H9 (cell line): ENCODE data around the gene EPHA1. TPM values are rescaled to one million over a fixed set of nuclear protein-coding genes. Genes with fewer than 3 reads are reported as not detected.

ENCODE experiments used
- DNase-seq: peaks from one replicate; pipeline ENCODE4 v3.0.0-alpha.2; 2017
- H2AFZ ChIP-seq: one replicate; pipeline ENCODE4 v1.6.1; 2013; ENCODE audit warnings: mild to moderate bottlenecking, low read length, control low read depth, moderate library complexity
- H2AK5ac ChIP-seq: 2 replicates; pipeline ENCODE4 v1.6.1; 2013; ENCODE audit warnings: low read length, control low read depth, mixed read lengths; ENCODE audit not compliant: insufficient read length
- H2BK120ac ChIP-seq: one replicate; pipeline ENCODE4 v1.6.1; 2013; ENCODE audit warnings: low read depth, mild to moderate bottlenecking, low read length, control low read depth, inconsistent platforms; ENCODE audit not compliant: poor library complexity, severe bottlenecking
- H2BK12ac ChIP-seq: 2 replicates; pipeline ENCODE4 v1.6.1; 2013; ENCODE audit warnings: low read length, control low read depth, mixed read lengths, low read depth; ENCODE audit not compliant: insufficient read length
- H2BK15ac ChIP-seq: 2 replicates; pipeline ENCODE4 v1.6.1; 2013; ENCODE audit warnings: low read depth, low read length, control low read depth
- H2BK20ac ChIP-seq: one replicate; pipeline ENCODE4 v1.6.1; 2013; ENCODE audit warnings: low read depth, mild to moderate bottlenecking, low read length, control low read depth, inconsistent platforms; ENCODE audit not compliant: poor library complexity, severe bottlenecking
- H2BK5ac ChIP-seq: 2 replicates; pipeline ENCODE4 v1.6.1; 2013; ENCODE audit warnings: low read length, control low read depth, mixed read lengths; ENCODE audit not compliant: insufficient read length
- H3K14ac ChIP-seq: 2 replicates; pipeline ENCODE4 v1.6.1; 2013; ENCODE audit warnings: low read length, control low read depth; ENCODE audit not compliant: insufficient read depth
- H3K18ac ChIP-seq: 2 replicates; pipeline ENCODE4 v1.6.1; 2013; ENCODE audit warnings: low read depth, mild to moderate bottlenecking, mixed read lengths, low read length, control low read depth; ENCODE audit not compliant: insufficient read length
- H3K23ac ChIP-seq: 2 replicates; pipeline ENCODE4 v1.6.1; 2013; ENCODE audit warnings: low read length, control low read depth, mixed read lengths, low read depth; ENCODE audit not compliant: insufficient read length
- H3K23me2 ChIP-seq: 2 replicates; pipeline ENCODE4 v1.6.1; 2013; ENCODE audit warnings: low read depth, mild to moderate bottlenecking, mixed read lengths, low read length, control low read depth; ENCODE audit not compliant: insufficient read length, poor library complexity, severe bottlenecking
- H3K27ac ChIP-seq: 2 replicates; pipeline ENCODE4 v1.5.1; 2013; ENCODE audit warnings: low read length, control low read depth, mixed read lengths, low read depth; ENCODE audit not compliant: insufficient read length
- H3K27me3 ChIP-seq: 2 replicates; pipeline ENCODE4 v1.6.1; 2013; ENCODE audit warnings: low read length, control low read depth, inconsistent platforms; ENCODE audit not compliant: insufficient read depth
- H3K4ac ChIP-seq: 2 replicates; pipeline ENCODE4 v1.6.1; 2013; ENCODE audit warnings: low read depth, mild to moderate bottlenecking, control low read depth, inconsistent platforms, low read length, moderate library complexity
- H3K4me1 ChIP-seq: 2 replicates; pipeline ENCODE4 v1.6.1; 2013; ENCODE audit warnings: low read length, control low read depth, inconsistent platforms; ENCODE audit not compliant: insufficient read depth
- H3K4me2 ChIP-seq: 2 replicates; pipeline ENCODE4 v1.6.1; 2013; ENCODE audit warnings: low read length, control low read depth, mixed read lengths; ENCODE audit not compliant: insufficient read length, insufficient read depth
- H3K56ac ChIP-seq: 2 replicates; pipeline ENCODE4 v1.6.1; 2013; ENCODE audit warnings: low read depth, mild to moderate bottlenecking, mixed read lengths, low read length, control low read depth; ENCODE audit not compliant: insufficient read length
- H3K79me1 ChIP-seq: 2 replicates; pipeline ENCODE4 v1.6.1; 2013; ENCODE audit warnings: low read depth, mild to moderate bottlenecking, moderate library complexity, low read length, control low read depth, inconsistent platforms; ENCODE audit not compliant: insufficient read depth, poor library complexity, severe bottlenecking
- H3K79me2 ChIP-seq: 2 replicates; pipeline ENCODE4 v1.6.1; 2013; ENCODE audit warnings: low read length, control low read depth, inconsistent platforms; ENCODE audit not compliant: insufficient read depth
- H3K9ac ChIP-seq: 2 replicates; pipeline ENCODE4 v1.6.1; 2013; ENCODE audit warnings: low read length, control low read depth, mixed read lengths; ENCODE audit not compliant: insufficient read length; ENCODE audit errors: extremely low read depth
- H3K9me3 ChIP-seq: one replicate; pipeline ENCODE4 v1.6.1; 2013; ENCODE audit warnings: low read depth, low read length, inconsistent platforms; ENCODE audit not compliant: control insufficient read depth
- H3T11ph ChIP-seq: one replicate; pipeline ENCODE4 v1.6.1; 2013; ENCODE audit warnings: mild to moderate bottlenecking, low read length, control low read depth, inconsistent platforms
- H4K20me1 ChIP-seq: one replicate; pipeline ENCODE4 v1.6.1; 2013; ENCODE audit not compliant: control insufficient read depth, insufficient read length, insufficient read depth
- H4K5ac ChIP-seq: 2 replicates; pipeline ENCODE4 v1.6.1; 2013; ENCODE audit warnings: low read depth, mild to moderate bottlenecking, mixed read lengths, low read length, control low read depth; ENCODE audit not compliant: insufficient read length
- H4K8ac ChIP-seq: replicated peaks from 2 replicates; pipeline ENCODE4 v1.6.1; 2013; ENCODE audit warnings: low read length, control low read depth, mixed read lengths, low read depth; ENCODE audit not compliant: insufficient read length
- H4K91ac ChIP-seq: 2 replicates; pipeline ENCODE4 v1.6.1; 2013; ENCODE audit warnings: low read depth, mild to moderate bottlenecking, moderate library complexity, mixed read lengths, low read length, control low read depth; ENCODE audit not compliant: insufficient read length
- H3K27ac Mint-ChIP-seq, 3 experiments: 2 replicates in 2 of 3; 3 replicates in 1 of 3; pipeline ENCODE4 v1.8.0; 2020 to 2021; ENCODE audit warnings: mixed read lengths in 3 of 3, mild to moderate bottlenecking in 1 of 3, moderate library complexity in 1 of 3
- H3K27me3 Mint-ChIP-seq: 2 replicates; pipeline ENCODE4 v1.8.0; 2021; ENCODE audit warnings: low read depth, mild to moderate bottlenecking, moderate library complexity, mixed read lengths
- H3K36me3 Mint-ChIP-seq, 3 experiments: 2 replicates in 2 of 3; 3 replicates in 1 of 3; pipeline ENCODE4 v1.8.0; 2020 to 2021; ENCODE audit warnings: low read depth in 3 of 3, mixed read lengths in 3 of 3; ENCODE audit not compliant: insufficient read depth in 1 of 3
- H3K4me1 Mint-ChIP-seq, 2 experiments: 2 replicates each; pipeline ENCODE4 v1.8.0; 2020; ENCODE audit warnings: mixed read lengths in 2 of 2
- H3K4me3 Mint-ChIP-seq, 2 experiments: 2 replicates in 1 of 2; 3 replicates in 1 of 2; pipeline ENCODE4 v1.8.0; 2020 to 2021; ENCODE audit warnings: mild to moderate bottlenecking in 2 of 2, mixed read lengths in 2 of 2, moderate library complexity in 1 of 2
- H3K9me3 Mint-ChIP-seq, 2 experiments: 2 replicates in 1 of 2; 3 replicates in 1 of 2; pipeline ENCODE4 v1.8.0; 2020; ENCODE audit warnings: mild to moderate bottlenecking in 2 of 2, mixed read lengths in 2 of 2, moderate library complexity in 1 of 2
- CTCF ChIP-seq: fragments of 200-600 bp; sonication (generic); conservative IDR thresholded peaks from 3 replicates; pipeline ENCODE4 v1.8.0; 2021; ENCODE audit warnings: antibody characterized with exemption, mild to moderate bottlenecking
- WGBS: extraction: QIAGEN DNeasy Blood & Tissue Kit; methylation state at CpG from one replicate; pipeline ENCODE4 v1.1.7; 2013; ENCODE audit warnings: missing lambda C conversion rate, low lambda C conversion rate, mixed read lengths; ENCODE audit not compliant: insufficient read length; ENCODE audit errors: extremely low coverage; 5-methylcytosine and 5-hydroxymethylcytosine counted together
- total RNA-seq: library from RNA; stranded (reverse); gene quantifications from 2 replicates; pipeline ENCODE4 v1.2.1, GENCODE V29; 2021

The EPHA1 gene
- total RNA-seq, 1 experiment from 2014 or later, result 109 TPM

- Histone ChIP-seq H3K56ac (no peak overlapping the region), H3K23ac (no peak overlapping the region), H3K27ac (no peak overlapping the region), H2BK15ac (no peak overlapping the region), H3K9ac (no peak overlapping the region), H3K4ac (no peak overlapping the region), H2AK5ac (no peak overlapping the region), H4K20me1 (no peaks in the 10 kb centered on the region), H3K79me2 (no peaks in the 10 kb centered on the region), H4K5ac (no peak overlapping the region), H3K27me3 (no peaks in the 10 kb centered on the region; the same call in 1 of the 2 replicates), H3K4me1 (no peaks in the 10 kb centered on the region), H3K14ac (no peak overlapping the region), H2AFZ (no peak overlapping the region), H2BK120ac (no peak overlapping the region), H2BK12ac (no peak overlapping the region), H3K79me1 (no peaks in the 10 kb centered on the region), H3K4me2 (no peak overlapping the region), H3K23me2 (no peaks in the 10 kb centered on the region), H4K8ac (no peak overlapping the region), H2BK20ac (no peak overlapping the region), H3K9me3 (no peaks in the 10 kb centered on the region), H3K18ac (no peak overlapping the region), H3T11ph (no peak overlapping the region), H4K91ac (no peak overlapping the region), H2BK5ac (no peak overlapping the region)
- DNase-seq, result no peak
- Mint-ChIP-seq H3K9me3 (no peaks in the 10 kb centered on the region), H3K27me3 (peaks cover 12% of the 10 kb centered on the region), H3K4me3 (no peak overlapping the region), H3K36me3 (peaks cover 30 to 64% (median 46%) of the 10 kb centered on the region in 3 experiments), H3K4me1 (peaks cover 20 to 26% of the 10 kb centered on the region in 2 experiments), H3K27ac (peak overlapping the region in 1 of 3 experiments; percentile 28; a peak in 1 of 7 replicates)
- no peak for TF ChIP-seq CTCF
- WGBS, result no CpG with 5 or more reads among the region's 13 CpGs
These were observed 52.1 kb downstream of the EPHA1 start for GRCh38 chr7:143356414-143357050.
